Right cardiac atrium (tissue), 5 donors: ENCODE results near the gene CCDC12. TPM values are rescaled to one million over a fixed set of nuclear protein-coding genes. Genes with fewer than 3 reads are reported as not detected.
"Not testable (repeated sequence)": the region's sequence is repeated elsewhere in the genome, so short reads cannot be mapped to it uniquely, and the experiment has no call there.

Source experiments
- ATAC-seq, 2 donors: fragments of 200-7000 bp; cut with Tn5 transposase; one replicate each; pipeline versions ENCODE4 v1.8.0 to v1.9.1; 2020; ENCODE audit warnings: moderate library complexity in 2 of 2, mild to moderate bottlenecking in 1 of 2
- DNase-seq, 3 donors: peaks; one replicate each; pipeline ENCODE4 v3.0.0-alpha.2; 2020
- H3K27ac ChIP-seq: one replicate; pipeline ENCODE4 v1.5.1; 2013; ENCODE audit warnings: mild to moderate bottlenecking, low read length, control low read depth, moderate library complexity
- H3K27me3 ChIP-seq: one replicate; pipeline ENCODE4 v1.6.1; 2013; ENCODE audit not compliant: control insufficient read depth, insufficient read depth
- H3K4me1 ChIP-seq: one replicate; pipeline ENCODE4 v1.6.1; 2013; ENCODE audit warnings: low read length; ENCODE audit not compliant: control insufficient read depth, insufficient read depth
- H3K4me3 ChIP-seq: one replicate; pipeline ENCODE4 v1.5.1; 2013; ENCODE audit warnings: low read length, control low read depth
- H3K9me3 ChIP-seq: one replicate; pipeline ENCODE4 v1.6.1; 2013; ENCODE audit warnings: low read length; ENCODE audit not compliant: control insufficient read depth
- WGBS: extraction: QIAGEN DNeasy Blood & Tissue Kit; methylation state at CpG from one replicate; pipeline ENCODE4 v1.1.7; 2013; 5-methylcytosine and 5-hydroxymethylcytosine counted together
- intact Hi-C, 4 donors: fragments of 100-400 bp; cut with DNase I; formaldehyde crosslinking; loops; one replicate each; pipeline versions ENCODE4 v1.11.0 to v1.14.0; 2022 to 2023
- polyA plus RNA-seq: library from polyadenylated mRNA; stranded (reverse); fragments of 200-250 nt; gene quantifications from one replicate; pipeline ENCODE4 v1.2.3, GENCODE V29; 2013
- total RNA-seq, 4 donors: library from RNA; stranded (reverse); fragmentation: NEBNext Ultra II Directional; extraction: Animal tissue kit (Norgen Biotek cat#: 25700); gene quantifications; one replicate each; pipeline ENCODE4 v1.2.1, GENCODE V29; 2021
- donor health status: healthy with polysubstance abuse.
- donor health status: DM: no; HTN: yes; CAD: no.
- donor health status: DM: no; HTN: no; CAD: no.
- donor health status: DM: no; HTN: yes; CAD: no; lungs with severe emphysema.
- donor health status: DM: yes; HTN: yes; CAD: no.

The CCDC12 gene
- total and polyA plus RNA-seq, 5 donors: 31.2 to 58.0 (median 36.1) TPM

DNA sequence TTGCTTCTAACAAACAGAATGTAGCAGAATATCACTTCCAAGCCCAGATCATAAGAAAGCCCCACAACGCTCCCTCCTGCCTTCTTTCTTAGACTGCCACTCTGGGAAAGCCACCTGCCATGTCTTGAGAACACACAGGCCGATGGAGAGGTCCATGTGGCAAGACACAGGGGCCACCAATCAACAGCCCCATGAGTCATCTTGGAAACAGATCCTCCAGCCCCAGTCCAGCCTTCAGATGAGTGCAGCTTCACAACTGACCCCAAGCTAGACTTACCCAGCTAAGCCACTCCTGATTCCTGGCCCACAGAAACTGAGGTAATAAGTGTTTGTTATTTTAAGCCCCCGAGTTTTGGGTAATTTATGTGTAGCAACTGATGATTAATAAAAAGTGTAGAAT lies 59.3 kb downstream of the CCDC12 start:
- intact Hi-C loops: no loop called here
- peak in 1 of 3 donors; percentile 15 for DNase-seq

DNA sequence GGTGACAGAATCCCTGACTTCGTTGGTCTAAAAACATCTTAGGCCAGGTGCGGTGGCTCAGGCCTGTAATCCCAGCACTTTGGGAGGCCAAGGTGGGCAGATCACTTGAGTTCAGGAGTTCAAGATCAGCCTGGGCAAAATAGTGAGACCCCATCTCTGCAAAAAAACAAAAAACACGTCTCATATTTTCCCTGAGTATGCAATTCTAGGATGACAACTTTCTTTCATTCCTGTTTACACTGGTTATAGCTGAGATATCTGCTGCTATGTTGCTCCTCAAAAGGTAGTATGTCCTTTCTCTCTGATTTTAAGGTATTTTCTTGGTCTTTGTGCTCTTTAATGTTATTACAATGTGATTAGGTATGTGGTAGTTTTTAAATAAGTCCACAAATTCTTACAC lies 59.7 kb downstream of the CCDC12 start:
- ATAC-seq: no peak
- DNase-seq: no peak
- intact Hi-C loops: no loop called here
- Histone ChIP-seq H3K27ac (no peak overlapping the region), H3K9me3 (no peaks in the 10 kb centered on the region), H3K4me3 (no peak overlapping the region), H3K4me1 (peaks cover 6% of the 10 kb centered on the region), H3K27me3 (no peaks in the 10 kb centered on the region)
- 92% methylated on average over 3 of the region's 3 CpGs for WGBS

More for the DNA sequence above, 59.3 kb downstream of the CCDC12 start:
- no peak for ATAC-seq
- Histone ChIP-seq H3K9me3 (no peaks in the 10 kb centered on the region), H3K4me1 (peaks cover 6% of the 10 kb centered on the region), H3K27me3 (no peaks in the 10 kb centered on the region), H3K27ac (no peak overlapping the region), H3K4me3 (no peak overlapping the region)
- WGBS: 98% methylated on average over 3 of the region's 3 CpGs

DNA sequence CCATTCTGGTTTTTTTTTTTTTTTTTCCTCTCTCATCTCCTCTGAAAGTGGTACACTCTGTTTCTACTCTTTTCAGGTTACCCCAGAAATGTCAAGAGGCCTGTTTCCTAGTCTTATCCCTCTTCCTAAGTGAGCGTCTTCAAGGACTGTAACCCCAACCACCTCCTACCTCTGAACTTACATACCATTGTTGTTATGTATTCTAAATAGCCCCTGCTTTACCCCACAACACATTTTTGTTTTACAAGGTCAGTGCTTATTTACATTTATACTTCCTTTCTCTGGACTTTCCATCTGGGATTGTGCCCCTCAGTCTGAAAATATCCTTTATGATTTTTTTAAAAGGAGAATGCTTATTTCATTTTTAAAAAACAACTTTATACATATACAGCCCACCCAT lies 60.3 kb downstream of the CCDC12 start:
- ATAC-seq (no peak), DNase-seq (no peak)
- no peaks in the 10 kb centered on the region for H3K27me3 ChIP-seq
- H3K27ac ChIP-seq: no peak overlapping the region
- WGBS: 96% methylated on average over 1 of the region's 1 CpG
- peaks cover 6% of the 10 kb centered on the region for H3K4me1 ChIP-seq
- intact Hi-C loops: no loop called here
- no peak overlapping the region for H3K4me3 ChIP-seq
- no peaks in the 10 kb centered on the region for H3K9me3 ChIP-seq

DNA sequence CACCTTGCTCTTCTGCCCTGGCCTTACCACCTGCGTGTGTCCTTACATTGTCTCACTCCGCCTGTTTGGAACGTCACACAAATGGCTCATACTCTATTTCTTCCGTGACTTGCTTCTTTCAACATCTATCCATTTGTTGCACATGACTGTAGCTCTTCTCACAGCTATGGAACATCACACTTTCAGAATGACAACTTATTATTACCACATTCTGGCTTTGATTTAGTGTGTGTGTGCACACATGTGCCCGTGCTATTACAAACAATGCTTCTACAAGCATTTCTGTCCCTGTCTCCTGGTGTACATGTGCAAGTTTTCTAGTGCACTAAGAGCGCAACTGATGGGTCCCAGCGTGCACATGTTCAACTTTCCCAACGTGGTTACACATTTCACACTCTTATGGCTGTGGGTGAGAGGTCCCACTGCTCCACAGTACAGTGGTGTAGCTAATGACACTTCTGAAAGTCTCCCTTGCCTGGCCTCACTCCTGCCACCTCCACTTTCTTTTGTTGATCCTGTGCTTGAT lies 61.2 kb downstream of the CCDC12 start:
- DNase-seq: no peak
- Histone ChIP-seq H3K4me3 (no peak overlapping the region), H3K4me1 (peaks cover 6% of the 10 kb centered on the region), H3K9me3 (no peaks in the 10 kb centered on the region), H3K27me3 (no peaks in the 10 kb centered on the region), H3K27ac (no peak overlapping the region)
- no peak for ATAC-seq
- intact Hi-C loops: no loop called here
- 67% methylated on average over 8 of the region's 8 CpGs for WGBS

DNA sequence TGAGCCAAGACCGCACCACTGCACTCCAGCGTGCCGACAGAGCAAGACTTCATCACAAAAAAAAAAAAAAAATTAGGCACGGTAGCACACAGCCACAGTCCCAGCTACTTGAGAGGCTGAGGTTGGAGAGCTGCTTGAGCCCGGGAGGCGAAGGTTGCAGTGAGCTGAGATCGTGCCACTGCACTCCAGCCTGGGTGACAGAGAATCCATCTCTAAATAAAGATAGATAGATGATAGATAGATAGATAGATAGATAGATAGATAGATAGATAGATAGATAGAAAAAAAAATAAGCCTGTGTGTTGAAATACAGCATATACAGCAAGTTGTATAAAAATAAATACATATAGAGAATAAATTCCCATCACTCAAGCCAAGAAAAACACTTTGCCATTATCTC lies 61.7 kb downstream of the CCDC12 start:
- ATAC-seq (no peak), DNase-seq (peak in 2 of 3 donors; percentile 3 to 20)
- Histone ChIP-seq H3K27me3 (no peaks in the 10 kb centered on the region), H3K27ac (no peak overlapping the region), H3K9me3 (no peaks in the 10 kb centered on the region), H3K4me3 (no peak overlapping the region), H3K4me1 (peaks cover 6% of the 10 kb centered on the region)
- WGBS: 63% methylated on average over 7 of the region's 7 CpGs
- intact Hi-C loops: no loop called here

DNA sequence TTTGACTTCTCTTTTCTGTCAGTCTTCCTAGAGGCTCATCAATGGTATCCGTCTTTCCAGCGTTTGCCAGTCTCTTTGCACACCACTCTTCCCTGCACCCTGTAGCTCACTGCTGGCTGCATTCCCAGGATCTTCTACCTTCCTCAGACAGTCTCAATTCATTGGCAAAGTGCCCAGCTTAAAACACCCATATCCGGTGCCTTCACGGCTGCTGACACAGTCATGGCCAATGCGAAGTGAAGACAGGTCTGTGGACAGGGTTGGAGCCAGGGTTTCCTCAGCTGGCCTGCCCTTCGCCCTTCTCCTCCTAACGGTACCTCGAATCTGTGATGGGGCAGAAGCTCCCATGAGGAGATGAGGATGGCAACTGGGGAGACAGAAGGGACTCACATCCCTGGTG lies 62.9 kb downstream of the CCDC12 start:
- Histone ChIP-seq H3K27ac (no peak overlapping the region), H3K27me3 (no peaks in the 10 kb centered on the region), H3K4me3 (no peak overlapping the region), H3K9me3 (no peaks in the 10 kb centered on the region), H3K4me1 (peaks cover 9% of the 10 kb centered on the region)
- peak in 2 of 3 donors; percentile 35 to 60 for DNase-seq
- intact Hi-C loops: no loop called here
- ATAC-seq: peak; percentile 49 to 51
- 19% methylated on average over 8 of the region's 8 CpGs for WGBS

DNA sequence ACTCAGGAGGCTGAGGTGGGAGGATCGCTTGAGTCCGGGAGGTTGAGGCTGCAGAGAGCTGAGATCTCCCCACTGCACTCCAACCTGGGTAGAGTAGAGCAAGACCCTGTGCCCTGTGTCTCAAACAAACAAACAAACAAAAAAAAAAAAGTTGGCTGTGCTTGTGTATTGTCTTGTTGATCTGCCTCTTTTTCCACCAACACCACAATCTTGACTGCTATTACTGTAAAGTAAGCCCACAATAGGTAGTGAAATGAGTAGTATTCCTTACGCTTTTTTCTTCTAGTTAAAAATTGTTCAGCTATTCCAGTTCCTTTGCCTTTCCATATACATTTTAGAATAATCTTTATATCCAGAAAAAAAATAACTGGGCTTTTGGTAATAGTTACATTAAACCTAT lies 63.6 kb downstream of the CCDC12 start:
- no peak for ATAC-seq
- intact Hi-C loops: no loop called here

DNA sequence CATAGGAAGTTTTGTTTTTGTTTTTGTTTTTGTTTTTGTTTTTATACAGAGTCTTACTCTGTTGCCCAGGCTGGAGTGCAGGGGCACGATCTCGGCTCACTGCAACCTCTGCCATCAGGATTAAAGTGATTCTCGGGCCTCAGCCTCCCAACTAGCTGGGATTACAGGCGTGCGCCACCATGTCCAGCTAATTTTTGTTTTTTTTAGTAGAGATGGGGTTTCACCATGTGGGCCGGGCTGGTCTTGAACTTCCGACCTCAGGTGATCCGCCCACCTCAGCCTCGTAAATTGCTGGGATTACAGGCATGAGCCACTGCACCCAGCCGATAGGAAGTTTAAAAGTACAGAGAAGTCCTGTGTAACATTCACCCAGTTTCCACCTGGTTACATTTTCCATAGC lies 65.6 kb downstream of the CCDC12 start:
- H3K27ac ChIP-seq, H3K4me3 ChIP-seq, H3K27me3 ChIP-seq, intact Hi-C loops, H3K9me3 ChIP-seq, H3K4me1 ChIP-seq, ATAC-seq: not testable (repeated sequence)
- WGBS: 90% methylated on average over 10 of the region's 10 CpGs
- DNase-seq: peak in 2 of 3 donors; percentile 19 to 20

More for the DNA sequence above, 63.6 kb downstream of the CCDC12 start:
- no peak for DNase-seq
- no peak overlapping the region for H3K27ac ChIP-seq
- peaks cover 9% of the 10 kb centered on the region for H3K4me1 ChIP-seq
- WGBS: 96% methylated on average over 3 of the region's 3 CpGs
- H3K4me3 ChIP-seq: no peak overlapping the region
- no peaks in the 10 kb centered on the region for H3K9me3 ChIP-seq
- H3K27me3 ChIP-seq: no peaks in the 10 kb centered on the region

DNA sequence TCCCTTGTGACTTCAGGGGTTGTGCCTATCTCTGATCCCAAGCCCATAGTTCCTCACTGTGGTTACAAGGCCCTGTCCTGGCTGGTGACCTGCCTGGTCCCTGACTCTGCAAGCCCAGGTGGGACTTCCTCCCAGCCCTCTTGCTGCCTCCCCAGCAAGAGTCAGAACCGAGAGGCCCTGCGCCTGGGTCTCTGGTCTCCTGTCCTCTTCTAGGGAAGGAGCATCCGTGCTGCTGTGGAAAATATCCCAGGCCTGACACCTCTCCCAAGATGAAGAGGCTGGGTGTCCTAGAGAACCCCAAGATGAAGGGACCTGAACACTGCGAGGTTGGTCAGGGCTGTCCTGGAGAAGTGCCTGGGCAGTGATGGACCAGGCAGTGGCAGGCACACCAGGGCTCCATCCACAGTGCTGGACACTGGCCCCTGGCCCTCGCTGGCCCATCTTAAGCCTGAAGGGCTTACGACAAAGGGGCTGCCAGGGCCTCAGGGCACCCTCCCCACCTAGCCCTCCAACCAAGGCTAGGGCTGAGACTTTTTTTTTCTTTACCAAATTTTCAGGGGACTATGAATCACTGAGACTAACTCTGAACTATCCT lies 66.3 kb downstream of the CCDC12 start:
- intact Hi-C loops: no loop called here
- 77% methylated on average over 6 of the region's 6 CpGs for WGBS

DNA sequence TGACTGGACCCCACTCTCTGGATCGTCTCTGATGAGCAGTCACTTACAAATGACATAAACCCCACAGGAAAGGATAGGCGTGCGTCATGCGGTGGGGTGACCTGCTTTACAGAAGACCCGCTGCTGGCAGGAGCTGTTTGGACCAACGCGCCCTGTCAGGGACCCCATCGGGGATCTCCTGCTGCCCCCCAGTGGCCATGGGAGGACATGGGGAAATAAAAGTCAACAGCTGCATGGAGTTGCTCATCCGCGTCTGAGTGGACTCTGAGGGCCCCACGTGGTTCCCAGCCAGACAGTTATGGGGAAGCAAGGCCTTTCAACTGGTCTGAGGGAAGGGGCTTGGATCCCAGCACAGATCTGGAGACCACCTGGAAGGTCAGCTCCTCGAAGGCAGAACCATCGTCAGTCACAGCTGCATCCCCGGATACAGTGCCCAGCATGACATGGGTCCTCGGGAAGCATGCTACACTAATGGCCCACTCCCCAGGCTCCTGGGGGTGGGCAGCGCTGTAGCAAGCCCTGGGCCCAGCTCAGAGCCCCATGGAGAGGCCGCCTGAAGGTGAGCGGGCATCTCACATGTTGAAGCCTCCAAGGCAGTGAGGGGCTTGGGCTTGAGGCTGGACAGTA lies 66.9 kb downstream of the CCDC12 start:
- Histone ChIP-seq H3K27ac (no peak overlapping the region), H3K4me3 (no peak overlapping the region), H3K27me3 (no peaks in the 10 kb centered on the region), H3K4me1 (peaks cover 9% of the 10 kb centered on the region), H3K9me3 (no peaks in the 10 kb centered on the region)
- peak; percentile 88 to 94 (median 93) for DNase-seq
- ATAC-seq: peak; percentile 72 to 79
- intact Hi-C loops: loop anchor here in 2 of 4 donors (2.0 to 5.0 kb wide), 2 partner anchors 205 to 207 kb away; partner anchors contain the start of gene TMIE (in 1 of the 2)
- 18% methylated on average over 18 of the region's 18 CpGs for WGBS

More for the DNA sequence above, 66.3 kb downstream of the CCDC12 start:
- ATAC-seq: peak in 1 of 2 donors; percentile 0
- Histone ChIP-seq H3K9me3 (no peaks in the 10 kb centered on the region), H3K4me3 (no peak overlapping the region), H3K27me3 (no peaks in the 10 kb centered on the region), H3K27ac (no peak overlapping the region), H3K4me1 (peaks cover 9% of the 10 kb centered on the region)
- peak in 2 of 3 donors; percentile 18 to 48 for DNase-seq

DNA sequence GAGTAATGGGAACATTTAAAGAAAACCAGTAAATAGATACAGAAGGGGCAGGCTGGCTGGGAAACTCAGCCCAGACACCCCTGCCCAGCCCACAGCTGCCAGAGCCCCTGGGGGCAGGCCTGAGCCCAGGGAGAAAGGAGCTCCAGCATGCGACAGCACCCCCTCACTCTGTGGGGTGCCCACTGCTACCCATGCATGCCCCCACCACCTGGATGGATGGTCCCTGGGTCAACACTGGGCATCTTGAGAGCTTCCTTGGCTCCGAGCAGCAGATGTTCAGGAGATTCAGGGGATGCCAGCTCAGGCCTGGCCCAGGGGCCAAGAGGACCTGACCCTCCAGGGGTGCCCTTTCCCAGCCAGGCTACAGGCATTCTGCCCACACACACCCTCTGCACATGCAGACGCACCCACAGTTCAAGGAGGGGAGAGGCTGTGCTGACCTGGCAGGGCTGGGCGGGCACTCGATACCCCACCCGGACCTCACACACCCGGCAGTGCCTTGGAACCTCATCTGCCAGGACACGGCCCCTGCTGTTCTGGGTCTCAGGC lies 67.5 kb downstream of the CCDC12 start:
- Histone ChIP-seq H3K4me1 (peaks cover 9% of the 10 kb centered on the region), H3K27me3 (no peaks in the 10 kb centered on the region), H3K4me3 (no peak overlapping the region), H3K27ac (no peak overlapping the region), H3K9me3 (no peaks in the 10 kb centered on the region)
- intact Hi-C loops: loop anchor here in 2 of 4 donors (2.0 to 5.0 kb wide), 2 partner anchors 204 to 207 kb away; partner anchors contain the start of gene TMIE (in 1 of the 2)
- 39% methylated on average over 8 of the region's 8 CpGs for WGBS
- peak in 2 of 3 donors; percentile 74 to 78 for DNase-seq
- peak; percentile 5 for ATAC-seq
